Hippocampal formation (tissue), 2 donors: ENCODE results near the gene KRTAP4-11.
"Not testable (repeated sequence)": the region's sequence is repeated elsewhere in the genome, so short reads cannot be mapped to it uniquely, and the experiment has no call there.

ENCODE experiments used
- DNase-seq, 2 donors: peaks; one replicate each; lab custom pipeline; 2025; lab: John Stamatoyannopoulos, UW

The KRTAP4-11 gene

GRCh38 chr17:41123991-41124371 lies 5.8 kb upstream of the KRTAP4-11 start, which contains the start of gene KRTAP4-12:
TSS of gene KRTAP4-12 (minus strand) at chr17:41124182. CDS start at chr17:41124122, 60 bp downstream.
- not testable (repeated sequence) for DNase-seq

- not testable (repeated sequence) for DNase-seq
Measured at GRCh38 chr17:41123292-41123990, 5.3 kb upstream of the KRTAP4-11 start.

GRCh38 chr17:41121742-41122141 lies 3.6 kb upstream of the KRTAP4-11 start:
- no peak for DNase-seq

- DNase-seq: not testable (repeated sequence)
Measured at GRCh38 chr17:41119696-41120690, 1.8 kb upstream of the KRTAP4-11 start.

GRCh38 chr17:41118721-41119120 lies 548 bp upstream of the KRTAP4-11 start:
- DNase-seq: no peak

GRCh38 chr17:41116297-41116696 lies 1.9 kb downstream of the KRTAP4-11 start:
- no peak for DNase-seq

- DNase-seq: no peak
Measured at GRCh38 chr17:41111151-41111885, 6.9 kb downstream of the KRTAP4-11 start.

GRCh38 chr17:41108728-41109386 lies 9.3 kb downstream of the KRTAP4-11 start:
- DNase-seq: not testable (repeated sequence)

GRCh38 chr17:41107941-41108450 lies 10.2 kb downstream of the KRTAP4-11 start:
- no peak for DNase-seq

GRCh38 chr17:41105347-41105746 lies 12.8 kb downstream of the KRTAP4-11 start, which contains the start of gene KRTAP4-9:
TSS of gene KRTAP4-9 (plus strand) at chr17:41105389. CDS start at chr17:41105389, 0 bp downstream.
- not testable (repeated sequence) for DNase-seq

- not testable (repeated sequence) for DNase-seq
Measured at GRCh38 chr17:41104386-41105038, 13.7 kb downstream of the KRTAP4-11 start.

- no peak for DNase-seq
Measured at GRCh38 chr17:41103896-41104295, 14.3 kb downstream of the KRTAP4-11 start.

- DNase-seq: no peak
Measured at GRCh38 chr17:41101586-41102259, 16.4 kb downstream of the KRTAP4-11 start, which contains the start of gene KRTAP4-16. TSS of gene KRTAP4-16 (minus strand) at chr17:41102209. CDS start at chr17:41102209, 0 bp downstream.

- not testable (repeated sequence) for DNase-seq
Measured at GRCh38 chr17:41099682-41100480, 18.3 kb downstream of the KRTAP4-11 start.

- DNase-seq: no peak
Measured at GRCh38 chr17:41098481-41098880, 19.7 kb downstream of the KRTAP4-11 start.

- DNase-seq: no peak
Measured at GRCh38 chr17:41098042-41098441, 20.1 kb downstream of the KRTAP4-11 start, which contains the start of gene KRTAP4-8. TSS of gene KRTAP4-8 (minus strand) at chr17:41098142. CDS start at chr17:41098084, 58 bp downstream.

- no peak for DNase-seq
Measured at GRCh38 chr17:41096055-41096454, 22.1 kb downstream of the KRTAP4-11 start.

GRCh38 chr17:41088760-41089352 lies 29.3 kb downstream of the KRTAP4-11 start:
- not testable (repeated sequence) for DNase-seq
